IPS-NIHi11 (cell line): ENCODE results near the gene SNRPA1.
"Not testable (repeated sequence)": the region's sequence is repeated elsewhere in the genome, so short reads cannot be mapped to it uniquely, and the experiment has no call there.

Experiments
- DNase-seq: peaks from one replicate; pipeline ENCODE4 v3.0.0; 2012; ENCODE audit warnings: mixed read lengths, low spot score

SNRPA1 gene

GRCh38 chr15:101295607-101296161, 636 bp upstream of the SNRPA1 start:
- DNase-seq, result peak; percentile 70

- DNase-seq, result no peak
These were observed 1.9 kb downstream of the SNRPA1 start for GRCh38 chr15:101293122-101293521.

DNA sequence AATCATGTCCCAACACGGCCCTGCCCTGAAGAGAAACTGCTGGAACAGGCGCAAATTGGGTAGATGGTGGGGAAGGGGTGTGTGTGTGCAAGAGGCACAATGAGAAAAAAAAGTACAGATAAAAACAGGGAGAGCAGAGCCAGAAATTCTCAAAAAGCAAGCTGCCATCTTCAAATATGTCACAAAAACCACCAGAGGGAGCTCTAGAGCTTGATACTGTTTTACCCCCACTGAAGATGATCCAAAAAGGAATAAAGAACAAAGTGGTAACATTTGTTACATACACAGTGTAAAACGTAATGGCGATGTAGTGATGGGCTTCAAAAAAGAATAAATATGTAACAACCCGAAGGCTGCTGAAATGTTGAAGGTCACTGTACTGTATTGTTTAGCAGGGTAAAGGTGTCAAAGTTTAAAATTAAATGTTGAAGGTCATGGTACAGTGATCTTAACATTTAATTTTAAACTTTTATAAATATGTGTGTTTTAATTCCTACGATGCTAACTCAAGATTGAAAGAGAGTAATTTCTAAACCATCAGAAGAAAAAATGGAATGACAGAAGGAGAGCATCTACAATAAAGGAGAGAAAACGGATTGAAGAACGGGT, 6.0 kb downstream of the SNRPA1 start:
- no peak for DNase-seq

GRCh38 chr15:101287342-101287741, 7.7 kb downstream of the SNRPA1 start:
- DNase-seq, result not testable (repeated sequence)

DNA sequence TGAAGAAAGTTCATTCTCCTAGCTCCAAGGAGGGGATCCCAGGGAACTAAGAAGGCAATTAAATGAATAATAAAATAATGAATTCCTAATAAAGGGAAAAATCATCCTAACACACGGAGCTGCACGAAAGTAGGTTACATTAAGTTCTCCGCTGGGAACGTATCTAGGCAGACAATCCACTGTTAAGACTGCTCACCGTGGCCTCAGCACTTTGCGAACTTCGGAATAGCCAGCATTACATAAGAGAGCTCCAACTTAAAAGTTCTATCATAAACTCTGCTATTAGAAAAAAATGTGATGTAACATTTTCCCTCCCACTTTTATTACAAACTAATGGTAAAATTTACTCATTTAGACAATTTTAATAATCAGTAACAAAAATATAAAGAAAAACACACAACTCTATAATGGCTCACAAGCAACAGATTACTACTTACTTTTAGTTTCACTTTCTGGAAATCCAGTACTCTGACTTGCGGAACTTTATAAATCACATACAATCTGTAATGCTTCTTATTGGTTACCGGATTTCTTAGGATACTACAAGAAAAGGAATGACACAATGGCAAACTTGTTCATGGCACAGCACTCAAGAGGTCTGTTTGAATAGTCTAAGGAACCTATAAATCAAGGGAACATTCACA, 8.5 kb downstream of the SNRPA1 start:
- DNase-seq, result no peak

DNA sequence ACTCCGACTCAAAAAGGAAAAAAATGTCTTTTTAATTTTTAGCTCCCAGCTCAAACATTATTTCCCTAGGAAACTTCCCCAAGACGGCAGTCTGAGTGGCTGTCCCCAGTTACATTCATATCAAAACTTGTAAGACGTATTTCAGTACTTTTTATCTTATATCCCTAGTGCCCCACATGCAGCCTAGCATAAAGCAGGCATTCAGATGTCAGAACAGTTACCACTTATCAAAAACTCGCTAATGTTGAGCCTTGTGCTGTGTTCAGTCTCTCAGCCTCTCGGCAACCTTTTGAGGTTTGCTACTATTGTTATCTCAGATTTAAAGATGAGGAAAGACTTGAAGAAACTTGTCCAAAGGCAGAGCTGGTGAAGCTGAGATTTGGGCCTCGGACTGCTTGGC, 11.1 kb downstream of the SNRPA1 start:
- no peak for DNase-seq

GRCh38 chr15:101280007-101280406, 15.0 kb downstream of the SNRPA1 start:
- no peak for DNase-seq

GRCh38 chr15:101277943-101278564, 17.0 kb downstream of the SNRPA1 start:
- no peak for DNase-seq

GRCh38 chr15:101277038-101277822, 17.8 kb downstream of the SNRPA1 start, which contains the start of gene SELENOS:
SELENOS (minus strand) TSS chr15:101277485; CDS start chr15:101277417, 68 bp downstream.
- DNase-seq, result peak; percentile 96

DNA sequence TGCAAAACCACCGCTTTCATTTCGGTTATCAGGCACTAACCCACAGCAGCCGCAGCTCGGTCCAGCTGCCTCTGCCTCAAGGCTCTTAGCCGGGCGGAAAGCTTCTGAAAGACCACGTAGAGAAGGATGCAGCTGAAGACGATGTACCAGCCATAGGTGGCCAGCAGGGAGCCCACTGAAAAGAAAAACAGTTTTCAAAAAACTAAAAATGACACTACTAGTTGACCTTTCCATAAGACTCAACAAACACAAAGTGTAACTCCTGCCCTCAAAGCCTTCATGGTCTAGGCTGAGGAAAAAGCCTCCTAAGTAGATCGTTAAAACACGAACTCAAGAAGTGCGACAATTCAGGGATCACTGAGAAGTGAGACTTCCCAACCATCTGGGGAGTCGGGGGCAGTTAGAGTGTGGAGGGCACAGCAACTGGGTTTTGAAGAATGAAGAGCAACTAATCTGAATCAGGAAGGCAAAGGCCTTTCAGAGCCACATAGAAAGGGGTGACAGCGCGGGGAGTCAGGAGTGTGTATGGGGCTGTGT, 18.5 kb downstream of the SNRPA1 start:
- DNase-seq, result no peak

DNA sequence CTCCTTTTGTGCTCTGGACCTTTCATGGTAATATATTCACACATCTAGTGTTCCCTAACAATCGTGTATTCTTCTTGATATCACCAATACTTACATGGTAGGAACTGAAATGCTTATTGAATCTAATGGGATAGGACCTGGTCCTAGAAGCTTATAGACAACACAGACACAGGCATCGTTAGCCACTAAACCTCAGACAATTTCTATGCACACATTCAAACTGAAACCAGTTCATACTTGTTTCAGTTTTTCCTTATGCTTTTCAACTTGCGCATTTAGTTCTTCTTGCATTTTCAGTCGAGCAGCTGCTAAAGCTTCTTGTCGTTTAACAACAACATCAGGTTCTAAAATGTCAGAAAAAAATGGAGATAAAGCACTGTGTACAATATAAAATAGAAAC, 20.0 kb downstream of the SNRPA1 start:
- DNase-seq, result no peak

GRCh38 chr15:101273534-101273933, 21.5 kb downstream of the SNRPA1 start:
- no peak for DNase-seq

GRCh38 chr15:101272584-101272983, 22.5 kb downstream of the SNRPA1 start:
- DNase-seq, result no peak

- DNase-seq, result peak; percentile 46
These were observed 25.4 kb downstream of the SNRPA1 start for GRCh38 chr15:101269479-101270223.

GRCh38 chr15:101267320-101268104, 27.5 kb downstream of the SNRPA1 start:
- peak; percentile 62 for DNase-seq

DNA sequence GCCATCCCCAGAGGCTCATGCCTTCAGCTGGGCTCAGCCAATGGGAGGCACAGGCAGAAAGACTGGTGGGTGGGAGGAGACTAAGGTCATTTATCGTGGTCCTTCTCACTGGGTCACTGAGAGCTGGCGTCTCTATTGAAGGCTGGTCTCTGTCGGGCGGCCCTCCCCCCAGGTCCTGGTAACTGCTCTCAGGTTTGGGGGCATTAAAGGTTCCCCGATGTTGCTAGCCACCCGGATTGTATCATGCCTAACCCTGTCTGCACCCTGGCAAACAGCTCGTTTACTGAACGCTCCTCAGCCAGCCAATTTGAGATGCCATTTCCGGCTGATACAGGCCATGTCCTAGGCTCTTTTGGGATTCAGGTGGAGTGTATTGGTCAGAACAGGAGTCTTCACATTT, 28.3 kb downstream of the SNRPA1 start:
- DNase-seq, result peak; percentile 29

GRCh38 chr15:101266034-101266433, 29.0 kb downstream of the SNRPA1 start:
- DNase-seq, result no peak

GRCh38 chr15:101264911-101265641, 30.0 kb downstream of the SNRPA1 start:
- DNase-seq, result no peak

DNA sequence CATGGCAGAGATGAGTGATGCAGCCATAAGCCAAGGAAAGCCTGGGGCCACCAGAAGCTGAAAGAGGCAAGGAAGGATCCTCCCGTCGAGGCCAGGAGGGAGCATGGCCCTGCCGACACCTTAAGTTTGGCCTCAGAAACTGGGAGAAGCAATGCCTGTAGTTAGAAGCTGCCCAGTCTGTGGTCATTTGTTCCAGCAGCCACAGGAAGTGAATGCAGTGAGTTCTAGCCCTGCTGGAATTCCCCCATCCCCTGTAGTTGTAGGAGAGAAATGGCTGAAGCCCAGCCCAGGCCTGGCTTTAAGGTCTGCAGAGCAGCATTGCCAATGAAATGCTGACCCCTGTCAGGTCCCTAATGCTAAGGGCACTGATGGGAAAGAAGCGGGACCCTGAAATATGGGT, 31.0 kb downstream of the SNRPA1 start:
- DNase-seq, result no peak

GRCh38 chr15:101262551-101262950, 32.5 kb downstream of the SNRPA1 start:
- no peak for DNase-seq
